Measurements from ENCODE around the gene NFKBIB.

DNA sequence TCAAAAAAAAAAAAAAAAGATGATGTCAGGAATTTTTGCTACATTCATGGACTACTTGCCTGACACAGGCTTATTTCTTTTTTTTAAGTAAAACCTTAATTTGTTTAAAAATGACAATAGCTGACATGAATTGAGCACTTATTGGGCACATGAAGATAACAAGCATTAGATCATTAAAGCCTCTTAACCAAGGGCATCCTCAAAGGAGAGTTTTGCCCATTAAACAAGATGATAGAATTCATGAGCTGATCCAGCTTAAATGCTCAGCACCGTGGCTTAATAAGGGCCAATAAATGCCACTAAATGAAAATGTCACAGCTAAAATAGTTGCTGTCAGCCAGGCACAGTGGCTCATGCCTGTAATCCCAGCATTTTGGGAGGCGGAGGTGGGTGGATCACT, 56.5 kb downstream of the NFKBIB start:
- TF ChIP-seq CTCF (IDR thresholded peaks at IDR 0.05; ENCODE audit: insufficient read depth, low read length, poor library complexity, severe bottlenecking) = no peak
- TF ChIP-seq EZH2phosphoT487 (conservative IDR thresholded peaks at IDR 0.05; ENCODE audit: low read length) = no peak

Measured in SU-DHL-6 (cell line).